SK-N-SH treated with all-trans-retinoic acid at 6 μM for 48 hours (cell line): ENCODE data around the gene MLLT6.
A peak's percentile ranks its signal among the peaks of the same experiment; 100 is the strongest.

Experiments
- ATAC-seq: fragments of 200-7000 bp; cut with Tn5 transposase; 3 replicates; pipeline ENCODE4 v1.9.1; 2020; ENCODE audit warnings: mild to moderate bottlenecking, moderate library complexity
- BACH2 ChIP-seq: fragments of 250-450 bp; sonication (Bioruptor Pico); IDR thresholded peaks from 2 replicates; pipeline ENCODE4 v1.9.0; 2021; ENCODE audit warnings: mild to moderate bottlenecking, borderline replicate concordance
- CSDC2 ChIP-seq: fragments of 250-450 bp; sonication (Bioruptor Pico); IDR thresholded peaks from 2 replicates; pipeline ENCODE4 v1.5.0; 2020; ENCODE audit warnings: mild to moderate bottlenecking, moderate library complexity
- ESRRG ChIP-seq: fragments of 250-450 bp; sonication (Bioruptor Pico); IDR thresholded peaks from 2 replicates; pipeline ENCODE4 v1.6.1; 2021; ENCODE audit warnings: mild to moderate bottlenecking
- GLIS3 ChIP-seq: fragments of 250-450 bp; sonication (Bioruptor Pico); IDR thresholded peaks from 2 replicates; pipeline ENCODE4 v1.5.0; 2020; ENCODE audit warnings: mild to moderate bottlenecking, moderate library complexity
- ISL1 ChIP-seq: fragments of 250-450 bp; sonication (Bioruptor Pico); IDR thresholded peaks from 2 replicates; pipeline ENCODE4 v2.1.2; 2022; ENCODE audit warnings: mild to moderate bottlenecking, moderate library complexity
- PPARA ChIP-seq: fragments of 250-450 bp; sonication (Bioruptor Pico); IDR thresholded peaks from 2 replicates; pipeline ENCODE4 v1.5.0; 2020; ENCODE audit warnings: mild to moderate bottlenecking, borderline replicate concordance
- RARB ChIP-seq: fragments of 250-450 bp; sonication (Bioruptor Pico); IDR thresholded peaks from 2 replicates; pipeline ENCODE4 v1.8.0; 2021; ENCODE audit warnings: mild to moderate bottlenecking, moderate library complexity
- SNAI2 ChIP-seq: fragments of 250-450 bp; sonication (Bioruptor Pico); IDR thresholded peaks from 2 replicates; pipeline ENCODE4 v1.5.0; 2020; ENCODE audit warnings: mild to moderate bottlenecking, moderate library complexity
- ZC3H10 ChIP-seq: fragments of 250-450 bp; sonication (Bioruptor Pico); IDR thresholded peaks from 2 replicates; pipeline ENCODE4 v1.5.1; 2021; ENCODE audit warnings: mild to moderate bottlenecking, moderate library complexity
- ZFP3 ChIP-seq: fragments of 250-450 bp; sonication (Bioruptor Pico); IDR thresholded peaks from 2 replicates; pipeline ENCODE4 v1.5.0; 2020; ENCODE audit warnings: mild to moderate bottlenecking, moderate library complexity
- ZFP30 ChIP-seq: fragments of 450-650 bp; formaldehyde crosslinking; IDR thresholded peaks from 2 replicates; pipeline ENCODE4 v1.5.0; 2022; ENCODE audit warnings: mild to moderate bottlenecking, moderate library complexity
- ZNF565 ChIP-seq: fragments of 450-650 bp; formaldehyde crosslinking; conservative IDR thresholded peaks from 2 replicates; pipeline ENCODE4 v1.5.0; 2020; ENCODE audit warnings: low read depth, mild to moderate bottlenecking, moderate library complexity
- ZNF70 ChIP-seq: fragments of 450-650 bp; formaldehyde crosslinking; IDR thresholded peaks from 2 replicates; pipeline ENCODE4 v1.5.0; 2020; ENCODE audit warnings: mild to moderate bottlenecking, moderate library complexity
- ZNF8 ChIP-seq: fragments of 450-650 bp; formaldehyde crosslinking; IDR thresholded peaks from 2 replicates; pipeline ENCODE4 v1.5.0; 2020; ENCODE audit warnings: mild to moderate bottlenecking, moderate library complexity
- TF ChIP-seq, protein P1 (sequence below): fragments of 250-450 bp; sonication (Bioruptor Pico); IDR thresholded peaks from 2 replicates; pipeline ENCODE4 v1.8.0; 2021; ENCODE audit warnings: low read depth, mild to moderate bottlenecking, moderate library complexity, borderline replicate concordance
- TF ChIP-seq, protein P2 (sequence below): fragments of 250-450 bp; sonication (Bioruptor Pico); IDR thresholded peaks from 2 replicates; pipeline ENCODE4 v1.5.1; 2020; ENCODE audit warnings: low read depth, mild to moderate bottlenecking, moderate library complexity
- TF ChIP-seq, protein P3 (sequence below): fragments of 250-450 bp; sonication (Bioruptor Pico); IDR thresholded peaks from 2 replicates; pipeline ENCODE4 v1.5.1; 2021; ENCODE audit warnings: mild to moderate bottlenecking, moderate library complexity
- TF ChIP-seq, protein P4 (sequence below): fragments of 250-450 bp; sonication (Bioruptor Pico); IDR thresholded peaks from 2 replicates; pipeline ENCODE4 v1.8.0; 2020; ENCODE audit warnings: mild to moderate bottlenecking, moderate library complexity, borderline replicate concordance

Gene MLLT6

DNA sequence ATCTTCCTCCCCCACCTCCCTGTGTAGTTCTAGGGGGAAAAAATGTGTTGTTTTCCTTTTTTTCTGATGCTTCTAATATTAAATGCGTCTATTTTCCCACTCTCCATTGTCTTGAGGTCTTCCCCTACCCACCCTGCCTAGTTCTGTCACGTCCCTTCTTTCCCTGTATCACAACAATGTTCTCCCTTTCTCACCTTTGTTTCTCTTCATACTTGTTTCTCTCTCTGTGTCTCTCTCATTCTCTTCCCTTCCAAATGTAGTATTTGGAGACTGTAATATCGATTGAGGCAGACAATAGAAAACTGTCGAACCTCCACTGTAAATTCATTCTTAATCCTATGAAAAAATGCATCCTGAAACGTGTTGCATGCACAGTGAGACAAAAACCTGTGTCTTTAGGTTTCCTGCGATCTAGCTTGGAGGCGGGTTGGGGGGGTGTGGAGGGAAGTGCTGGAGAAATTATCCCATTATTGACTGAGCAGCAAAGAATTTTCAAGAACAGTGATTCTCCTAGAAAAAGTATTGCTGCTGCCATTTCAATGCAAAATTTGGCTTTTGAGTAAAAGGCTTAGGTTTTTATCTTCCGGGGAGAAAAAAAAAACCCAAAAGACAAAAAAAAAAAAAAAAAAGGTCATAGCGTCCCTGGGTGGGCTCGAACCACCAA lies 46.2 kb downstream of the MLLT6 start:
- no peak for ATAC-seq

DNA sequence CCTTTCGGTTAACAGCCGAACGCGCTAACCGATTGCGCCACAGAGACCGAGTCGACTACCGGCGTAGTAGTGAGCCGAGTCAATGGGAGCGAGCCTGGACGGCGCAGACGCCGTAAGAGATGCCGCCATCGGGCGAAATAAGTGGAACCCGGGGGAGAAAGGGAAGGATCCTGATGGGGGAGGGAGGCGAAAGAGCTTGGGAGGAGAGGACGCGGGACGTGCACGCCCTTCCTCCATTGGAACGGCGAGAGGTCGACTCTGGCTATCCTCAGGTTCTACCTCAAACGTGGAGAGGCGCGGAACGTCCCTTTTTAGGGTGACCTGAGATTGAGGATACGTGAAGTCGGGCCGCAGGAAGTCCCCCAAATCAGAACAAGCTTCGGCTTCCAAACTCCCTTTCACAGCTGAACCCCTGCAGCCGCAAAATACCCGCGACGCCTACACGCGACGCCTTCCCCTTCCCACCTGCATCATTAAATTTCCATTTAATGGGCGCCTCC lies 46.8 kb downstream of the MLLT6 start:
- peak; percentile 34 for ATAC-seq

More for the DNA sequence above, 46.2 kb downstream of the MLLT6 start:
- TF ChIP-seq ZFP30 (CRISPR knock-in tag) (no peak), ZNF70 (CRISPR knock-in tag) (no peak), ESRRG (CRISPR knock-in tag) (no peak)

DNA sequence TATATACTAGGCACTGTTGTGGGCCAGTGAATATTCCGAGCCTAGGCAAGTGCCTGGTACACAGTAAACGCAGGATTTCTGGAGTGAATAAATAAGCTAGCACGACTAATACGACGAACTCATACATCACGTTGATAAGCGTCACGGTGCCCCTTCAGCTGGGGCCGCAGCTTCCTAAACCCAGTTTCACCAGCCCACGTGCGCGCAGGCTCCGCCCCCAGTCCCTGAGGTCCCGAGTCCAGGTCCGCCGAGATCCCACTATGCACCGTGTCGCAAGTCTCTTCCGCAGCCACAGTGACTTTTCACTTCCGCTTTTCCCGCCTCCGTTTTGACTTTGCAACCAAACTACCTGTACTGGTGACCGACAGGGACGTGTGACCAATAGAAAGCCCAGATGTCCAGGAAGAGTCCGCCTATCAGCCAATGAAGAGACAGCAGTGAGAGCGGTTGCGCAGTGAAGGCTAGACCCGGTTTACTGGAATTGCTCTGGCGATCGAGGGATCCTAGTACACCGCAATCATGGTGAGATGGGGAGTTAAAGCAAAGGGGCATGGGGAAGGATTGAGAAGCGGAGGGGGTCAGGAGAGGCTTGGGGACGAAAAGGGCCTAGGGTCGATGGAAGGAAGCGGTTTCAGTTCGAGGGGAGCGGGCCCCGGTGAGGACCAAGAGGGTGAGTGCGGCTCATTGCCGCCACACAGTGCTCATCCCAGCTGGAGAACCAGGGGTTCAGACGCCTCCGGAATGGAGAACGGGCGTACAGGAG lies 47.4 kb downstream of the MLLT6 start, which contains the start of gene PSMB3:
PSMB3 (plus strand) TSS at position 434 of the 763 bp plus-strand sequence; CDS start at position 520, 86 bp downstream.
- 0 out of 2 replicates have a peak, but pooled peaks have one; percentile 14 for TF ChIP-seq ZFP3 (CRISPR knock-in tag)
- TF ChIP-seq, protein P1, sequence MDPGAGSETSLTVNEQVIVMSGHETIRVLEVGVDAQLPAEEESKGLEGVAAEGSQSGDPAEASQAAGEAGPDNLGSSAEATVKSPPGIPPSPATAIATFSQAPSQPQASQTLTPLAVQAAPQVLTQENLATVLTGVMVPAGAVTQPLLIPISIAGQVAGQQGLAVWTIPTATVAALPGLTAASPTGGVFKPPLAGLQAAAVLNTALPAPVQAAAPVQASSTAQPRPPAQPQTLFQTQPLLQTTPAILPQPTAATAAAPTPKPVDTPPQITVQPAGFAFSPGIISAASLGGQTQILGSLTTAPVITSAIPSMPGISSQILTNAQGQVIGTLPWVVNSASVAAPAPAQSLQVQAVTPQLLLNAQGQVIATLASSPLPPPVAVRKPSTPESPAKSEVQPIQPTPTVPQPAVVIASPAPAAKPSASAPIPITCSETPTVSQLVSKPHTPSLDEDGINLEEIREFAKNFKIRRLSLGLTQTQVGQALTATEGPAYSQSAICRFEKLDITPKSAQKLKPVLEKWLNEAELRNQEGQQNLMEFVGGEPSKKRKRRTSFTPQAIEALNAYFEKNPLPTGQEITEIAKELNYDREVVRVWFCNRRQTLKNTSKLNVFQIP (CRISPR knock-in tag) = no peak
- TF ChIP-seq, all 23 proteins: peak for 1
- peak; percentile 84 for ATAC-seq

More for the DNA sequence above, 46.8 kb downstream of the MLLT6 start:
- TF ChIP-seq ZC3H10 (CRISPR knock-in tag) = no peak
- TF ChIP-seq RARB (CRISPR knock-in tag) = no peak
- no peak for TF ChIP-seq ZNF8 (CRISPR knock-in tag)
- TF ChIP-seq ISL1 (CRISPR knock-in tag) = no peak
- TF ChIP-seq, protein P2, sequence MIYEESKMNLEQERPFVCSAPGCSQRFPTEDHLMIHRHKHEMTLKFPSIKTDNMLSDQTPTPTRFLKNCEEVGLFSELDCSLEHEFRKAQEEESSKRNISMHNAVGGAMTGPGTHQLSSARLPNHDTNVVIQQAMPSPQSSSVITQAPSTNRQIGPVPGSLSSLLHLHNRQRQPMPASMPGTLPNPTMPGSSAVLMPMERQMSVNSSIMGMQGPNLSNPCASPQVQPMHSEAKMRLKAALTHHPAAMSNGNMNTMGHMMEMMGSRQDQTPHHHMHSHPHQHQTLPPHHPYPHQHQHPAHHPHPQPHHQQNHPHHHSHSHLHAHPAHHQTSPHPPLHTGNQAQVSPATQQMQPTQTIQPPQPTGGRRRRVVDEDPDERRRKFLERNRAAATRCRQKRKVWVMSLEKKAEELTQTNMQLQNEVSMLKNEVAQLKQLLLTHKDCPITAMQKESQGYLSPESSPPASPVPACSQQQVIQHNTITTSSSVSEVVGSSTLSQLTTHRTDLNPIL (CRISPR knock-in tag) = no peak
- TF ChIP-seq ZFP30 (CRISPR knock-in tag) = no peak

DNA sequence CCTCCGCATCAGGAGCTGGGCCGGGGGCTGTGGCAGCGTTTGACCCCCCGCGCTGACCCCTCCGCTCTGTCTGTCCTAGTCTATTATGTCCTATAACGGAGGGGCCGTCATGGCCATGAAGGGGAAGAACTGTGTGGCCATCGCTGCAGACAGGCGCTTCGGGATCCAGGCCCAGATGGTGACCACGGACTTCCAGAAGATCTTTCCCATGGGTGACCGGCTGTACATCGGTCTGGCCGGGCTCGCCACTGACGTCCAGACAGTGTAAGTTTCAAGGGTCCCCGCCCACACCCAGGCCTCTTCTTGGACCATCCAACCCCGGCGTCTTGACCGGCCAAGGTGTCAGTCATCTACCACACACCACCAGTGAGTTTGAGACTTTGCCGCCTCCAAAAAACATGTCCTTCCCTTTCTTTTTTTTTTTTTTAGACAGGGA lies 48.0 kb downstream of the MLLT6 start:
- TF ChIP-seq, protein P3, sequence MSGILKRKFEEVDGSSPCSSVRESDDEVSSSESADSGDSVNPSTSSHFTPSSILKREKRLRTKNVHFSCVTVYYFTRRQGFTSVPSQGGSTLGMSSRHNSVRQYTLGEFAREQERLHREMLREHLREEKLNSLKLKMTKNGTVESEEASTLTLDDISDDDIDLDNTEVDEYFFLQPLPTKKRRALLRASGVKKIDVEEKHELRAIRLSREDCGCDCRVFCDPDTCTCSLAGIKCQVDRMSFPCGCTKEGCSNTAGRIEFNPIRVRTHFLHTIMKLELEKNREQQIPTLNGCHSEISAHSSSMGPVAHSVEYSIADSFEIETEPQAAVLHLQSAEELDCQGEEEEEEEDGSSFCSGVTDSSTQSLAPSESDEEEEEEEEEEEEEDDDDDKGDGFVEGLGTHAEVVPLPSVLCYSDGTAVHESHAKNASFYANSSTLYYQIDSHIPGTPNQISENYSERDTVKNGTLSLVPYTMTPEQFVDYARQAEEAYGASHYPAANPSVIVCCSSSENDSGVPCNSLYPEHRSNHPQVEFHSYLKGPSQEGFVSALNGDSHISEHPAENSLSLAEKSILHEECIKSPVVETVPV = no peak
- TF ChIP-seq ZNF70 (CRISPR knock-in tag) = no peak
- TF ChIP-seq SNAI2 = no peak
- TF ChIP-seq ZFP30 (CRISPR knock-in tag) = no peak
- no peak for TF ChIP-seq ISL1 (CRISPR knock-in tag)
- TF ChIP-seq, protein P2 (CRISPR knock-in tag) = no peak
- no peak for TF ChIP-seq GLIS3 (CRISPR knock-in tag)
- TF ChIP-seq, protein P4, sequence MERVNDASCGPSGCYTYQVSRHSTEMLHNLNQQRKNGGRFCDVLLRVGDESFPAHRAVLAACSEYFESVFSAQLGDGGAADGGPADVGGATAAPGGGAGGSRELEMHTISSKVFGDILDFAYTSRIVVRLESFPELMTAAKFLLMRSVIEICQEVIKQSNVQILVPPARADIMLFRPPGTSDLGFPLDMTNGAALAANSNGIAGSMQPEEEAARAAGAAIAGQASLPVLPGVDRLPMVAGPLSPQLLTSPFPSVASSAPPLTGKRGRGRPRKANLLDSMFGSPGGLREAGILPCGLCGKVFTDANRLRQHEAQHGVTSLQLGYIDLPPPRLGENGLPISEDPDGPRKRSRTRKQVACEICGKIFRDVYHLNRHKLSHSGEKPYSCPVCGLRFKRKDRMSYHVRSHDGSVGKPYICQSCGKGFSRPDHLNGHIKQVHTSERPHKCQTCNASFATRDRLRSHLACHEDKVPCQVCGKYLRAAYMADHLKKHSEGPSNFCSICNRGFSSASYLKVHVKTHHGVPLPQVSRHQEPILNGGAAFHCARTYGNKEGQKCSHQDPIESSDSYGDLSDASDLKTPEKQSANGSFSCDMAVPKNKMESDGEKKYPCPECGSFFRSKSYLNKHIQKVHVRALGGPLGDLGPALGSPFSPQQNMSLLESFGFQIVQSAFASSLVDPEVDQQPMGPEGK (CRISPR knock-in tag) = no peak
- TF ChIP-seq ZNF565 (CRISPR knock-in tag) = no peak
- TF ChIP-seq CSDC2 (CRISPR knock-in tag) = no peak
- TF ChIP-seq RARB (CRISPR knock-in tag) = no peak
- no peak for TF ChIP-seq ZNF8 (CRISPR knock-in tag)
- no peak for ATAC-seq

DNA sequence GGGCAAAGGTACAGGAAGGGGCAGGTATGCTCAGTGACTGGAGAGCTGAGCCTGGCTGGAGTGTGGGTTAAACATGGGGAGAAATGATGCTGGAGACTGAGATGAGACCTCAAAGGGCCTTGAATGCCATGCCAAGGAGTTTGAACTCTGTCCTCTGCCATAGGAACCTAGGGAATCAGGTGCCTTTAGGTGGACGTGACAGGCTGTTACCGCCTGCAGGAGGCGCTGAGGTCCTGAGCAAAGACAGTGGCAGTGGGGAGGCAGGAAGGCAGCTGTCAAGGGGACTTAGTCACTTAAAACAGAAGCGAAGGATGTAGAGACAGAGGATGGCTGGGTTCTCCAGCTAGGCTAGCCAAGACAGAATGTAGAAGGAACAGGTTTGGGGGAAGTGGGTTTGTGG lies 56.5 kb downstream of the MLLT6 start:
- TF ChIP-seq BACH2 (CRISPR knock-in tag) (no peak), SNAI2 (no peak), PPARA (no peak), ZNF565 (CRISPR knock-in tag) (no peak), ISL1 (CRISPR knock-in tag) (no peak)
- ATAC-seq = peak; percentile 74
